ENCODE data around the gene C2orf69.

Gene C2orf69

DNA sequence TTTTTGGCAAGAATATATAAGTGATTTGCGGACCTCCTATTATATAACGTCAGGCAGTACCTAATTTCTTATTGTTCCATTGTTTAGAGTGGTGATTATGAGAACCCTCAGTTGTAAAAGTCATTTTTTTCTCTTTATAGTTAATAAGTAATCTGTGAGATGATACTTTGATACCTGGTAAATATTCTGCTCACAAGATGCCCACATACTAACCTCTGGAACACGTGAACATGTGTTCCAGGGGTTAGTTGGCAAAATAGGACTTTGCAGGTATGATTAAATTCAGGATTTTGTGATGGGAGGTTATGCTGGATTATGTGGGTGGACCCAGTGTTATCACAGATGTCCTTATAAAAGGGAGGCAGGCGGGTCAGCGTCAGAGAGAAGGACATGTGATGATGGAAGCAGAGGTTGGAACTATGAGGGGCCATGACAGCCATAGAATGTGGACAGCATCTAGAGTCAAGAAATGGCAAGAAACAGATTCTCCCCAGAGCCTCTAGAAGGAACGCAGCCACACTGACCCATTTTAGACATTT lies 61.1 kb downstream of the C2orf69 start:
- no peak for DNase-seq

DNA sequence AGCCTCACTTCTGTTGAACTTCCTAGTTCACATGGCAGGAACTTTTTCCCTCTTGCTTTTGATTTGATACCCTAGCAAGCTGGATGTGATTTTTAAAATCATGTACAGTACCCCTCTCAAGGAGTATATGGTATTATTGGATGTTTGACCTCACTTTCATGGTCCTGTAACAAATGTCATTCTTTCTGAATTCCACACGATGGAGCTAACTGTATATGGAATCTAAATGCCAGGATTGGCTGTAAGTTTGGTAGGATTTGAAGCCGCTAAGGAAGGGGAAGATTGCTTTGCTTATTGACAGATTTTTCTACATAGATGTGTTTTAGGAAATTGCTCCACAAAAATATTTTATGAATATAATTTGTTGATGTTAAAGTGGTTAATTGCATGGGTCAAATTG lies 62.6 kb downstream of the C2orf69 start:
- no peak for DNase-seq

DNA sequence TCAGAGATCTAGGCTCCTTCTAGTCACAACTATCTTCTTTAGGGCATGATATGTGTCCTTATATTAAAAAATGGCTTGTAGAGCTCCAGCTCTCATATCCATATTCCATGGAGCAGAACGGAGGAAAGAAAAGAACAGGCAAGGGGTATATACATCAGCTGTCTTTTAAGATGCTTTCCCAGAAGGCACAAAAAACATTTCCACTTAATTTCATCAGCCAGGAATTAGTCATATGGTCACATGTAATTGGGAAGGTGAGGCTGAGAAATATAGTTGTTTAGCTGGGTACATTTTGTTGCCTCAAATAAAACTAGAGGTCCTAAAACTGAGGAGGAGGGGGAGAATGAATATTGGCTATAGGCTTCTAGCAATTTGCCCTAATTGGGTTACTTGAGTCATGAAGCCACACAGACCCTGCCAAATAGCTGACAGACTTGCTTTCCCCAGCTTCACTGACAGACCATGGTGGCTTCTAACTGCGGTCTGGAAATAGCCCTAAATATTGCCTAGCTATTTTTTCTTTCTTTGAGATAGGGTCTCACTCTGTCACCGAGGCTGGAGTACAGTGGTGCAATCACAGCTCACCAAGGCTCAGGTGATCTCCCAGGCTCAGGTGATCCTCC lies 64.3 kb downstream of the C2orf69 start:
- no peak for DNase-seq
